GM19238 (cell line): Measurements from ENCODE around the gene AP3M1.
"Not testable (repeated sequence)": the region's sequence is repeated elsewhere in the genome, so short reads cannot be mapped to it uniquely, and the experiment has no call there.

Experiments used
- DNase-seq: peaks from one replicate; pipeline ENCODE4 v3.0.0; 2011; ENCODE audit warnings: low spot score; ENCODE audit not compliant: insufficient read length

Gene AP3M1

GRCh38 chr10:74150204-74150989 is at the start of gene AP3M1:
Gene AP3M1 (minus strand): TSS chr10:74150828. CDS start chr10:74138379, 12,449 bp downstream.
- peak; percentile 72 for DNase-seq

- DNase-seq = no peak
Observed at GRCh38 chr10:74199315-74199714, 48.7 kb upstream of the AP3M1 start.

- DNase-seq = no peak
Observed at GRCh38 chr10:74194999-74195398, 44.4 kb upstream of the AP3M1 start.

- DNase-seq = no peak
Observed at GRCh38 chr10:74194545-74194944, 43.9 kb upstream of the AP3M1 start.

GRCh38 chr10:74190494-74190893 is 39.9 kb upstream of the AP3M1 start:
- no peak for DNase-seq

- DNase-seq = no peak
Observed at GRCh38 chr10:74189999-74190421, 39.4 kb upstream of the AP3M1 start.

- not testable (repeated sequence) for DNase-seq
Observed at GRCh38 chr10:74188617-74189016, 38.0 kb upstream of the AP3M1 start.

- no peak for DNase-seq
Observed at GRCh38 chr10:74187237-74187636, 36.6 kb upstream of the AP3M1 start.

- no peak for DNase-seq
Observed at GRCh38 chr10:74186678-74187077, 36.0 kb upstream of the AP3M1 start.

- no peak for DNase-seq
Observed at GRCh38 chr10:74179111-74179710, 28.6 kb upstream of the AP3M1 start.

- DNase-seq = no peak
Observed at GRCh38 chr10:74178042-74178791, 27.6 kb upstream of the AP3M1 start.

- no peak for DNase-seq
Observed at GRCh38 chr10:74177140-74177677, 26.6 kb upstream of the AP3M1 start.

- DNase-seq = peak; percentile 79
Observed at GRCh38 chr10:74176380-74177139, 25.9 kb upstream of the AP3M1 start.

- DNase-seq = no peak
Observed at GRCh38 chr10:74175510-74176379, 25.1 kb upstream of the AP3M1 start.

GRCh38 chr10:74174521-74174920 is 23.9 kb upstream of the AP3M1 start:
- DNase-seq = no peak

- no peak for DNase-seq
Observed at GRCh38 chr10:74171625-74172024, 21.0 kb upstream of the AP3M1 start.

GRCh38 chr10:74167443-74167842 is 16.8 kb upstream of the AP3M1 start:
- DNase-seq = no peak

- no peak for DNase-seq
Observed at GRCh38 chr10:74165530-74165901, 14.9 kb upstream of the AP3M1 start.

- DNase-seq = no peak
Observed at GRCh38 chr10:74164716-74165529, 14.3 kb upstream of the AP3M1 start.
